GM21515 (cell line): ENCODE measurements around the gene GRM2.
"Not testable (repeated sequence)": the region's sequence is repeated elsewhere in the genome, so short reads cannot be mapped to it uniquely, and the experiment has no call there.

ENCODE experiments used
- ATAC-seq: cut with Tn5 transposase; IDR thresholded peaks from one replicate; pipeline ENCODE4 v1.9.1; 2021; ENCODE audit not compliant: unreplicated experiment

Gene GRM2

DNA sequence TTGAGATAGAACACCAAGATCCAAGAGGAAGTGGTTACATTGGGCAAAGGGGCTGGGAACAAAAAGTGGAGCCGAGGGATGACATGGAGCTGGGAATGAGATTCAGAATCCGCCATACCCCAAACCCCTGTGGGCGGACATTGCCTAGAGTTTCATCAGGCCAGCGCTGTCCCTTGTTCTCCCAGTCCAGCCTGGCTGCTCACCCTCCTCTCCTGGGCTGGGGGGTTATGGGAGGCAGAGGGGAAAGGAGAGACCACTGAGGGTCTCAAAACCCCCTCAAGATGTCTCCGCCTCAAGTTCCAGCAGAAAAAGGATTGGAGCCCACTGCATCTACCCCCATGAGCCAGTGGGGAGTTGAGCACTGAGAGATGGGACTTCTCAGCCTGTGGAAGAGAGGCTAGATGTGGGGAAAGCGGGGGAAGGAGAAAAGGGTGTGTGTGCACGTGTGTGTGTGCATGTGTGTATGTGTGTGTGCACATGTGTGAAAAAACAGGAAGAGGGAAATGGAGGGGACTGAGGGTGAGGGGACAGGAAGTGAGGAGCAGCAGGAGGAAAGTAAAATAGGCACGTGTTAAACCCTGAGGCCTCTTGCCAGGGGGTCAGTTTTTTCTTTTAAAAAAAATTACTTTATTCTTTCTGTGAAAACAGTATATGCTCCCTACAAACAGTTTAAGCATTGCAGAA, 14.3 kb downstream of the GRM2 start:
- ATAC-seq, result no peak

DNA sequence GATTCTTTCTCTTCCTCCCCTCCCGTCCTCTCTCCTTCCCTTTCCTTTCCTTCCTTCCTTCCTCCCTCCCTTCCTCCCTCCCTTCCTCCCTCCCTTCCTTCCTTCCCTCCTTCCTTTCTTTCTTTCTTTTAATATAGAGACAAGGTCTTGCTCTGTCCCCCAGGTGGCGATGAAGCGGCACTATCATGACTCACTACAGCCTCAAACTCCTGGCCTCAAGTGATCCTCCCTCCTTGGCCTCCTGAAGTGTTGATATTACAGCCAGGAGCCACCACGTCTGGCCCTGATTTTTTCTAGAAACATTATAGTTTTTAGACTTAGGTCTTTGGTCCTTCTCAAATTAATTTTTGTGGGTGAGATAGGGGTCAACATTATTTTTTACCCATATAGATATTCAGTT, 15.5 kb downstream of the GRM2 start:
- no peak for ATAC-seq

DNA sequence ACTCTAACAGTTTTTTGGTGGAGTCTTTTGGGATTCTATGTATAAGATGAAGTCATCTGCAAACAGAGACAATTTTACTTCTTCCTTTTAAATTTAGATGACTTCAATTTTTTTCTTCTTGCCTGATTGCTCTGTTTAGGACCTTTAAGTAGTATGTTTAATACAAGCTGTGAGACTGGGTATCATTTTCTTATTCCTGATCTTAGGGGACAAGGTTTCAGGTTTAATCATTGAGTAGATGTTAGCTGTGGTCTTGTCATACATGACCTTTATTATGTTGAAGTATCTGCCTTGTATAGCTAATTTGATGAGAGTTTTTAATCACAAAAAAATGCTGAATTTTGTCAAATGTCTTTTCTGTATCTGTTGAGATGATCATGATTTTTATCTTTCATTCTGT, 20.6 kb downstream of the GRM2 start:
- ATAC-seq, result no peak

DNA sequence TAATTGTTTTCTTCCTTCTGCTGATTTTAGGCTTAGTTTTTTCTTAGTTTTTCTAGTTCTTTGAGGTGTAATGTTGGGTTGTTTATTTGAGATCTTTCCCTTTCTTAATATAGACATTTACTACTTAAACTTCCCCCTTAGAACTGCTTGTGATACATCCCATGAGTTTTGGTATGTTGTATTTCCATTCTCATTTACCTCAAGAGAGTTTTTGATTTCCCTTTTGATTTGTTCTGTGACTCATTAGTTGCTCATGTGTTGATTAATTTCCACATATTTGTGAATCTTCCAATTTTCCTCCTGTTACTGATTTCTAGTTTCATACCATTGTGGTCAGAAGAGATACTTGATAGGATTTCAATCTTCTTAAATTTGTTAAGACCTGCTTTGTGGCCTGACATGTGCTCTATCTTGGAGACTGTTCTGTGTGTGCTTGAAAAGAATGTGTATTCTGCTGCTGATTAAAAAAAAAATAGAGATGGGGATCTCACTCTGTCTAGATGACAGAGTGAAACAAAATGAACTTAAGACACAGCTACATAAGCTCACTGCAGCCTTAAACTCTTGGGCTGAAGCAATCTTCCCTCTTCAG, 22.3 kb downstream of the GRM2 start:
- no peak for ATAC-seq

DNA sequence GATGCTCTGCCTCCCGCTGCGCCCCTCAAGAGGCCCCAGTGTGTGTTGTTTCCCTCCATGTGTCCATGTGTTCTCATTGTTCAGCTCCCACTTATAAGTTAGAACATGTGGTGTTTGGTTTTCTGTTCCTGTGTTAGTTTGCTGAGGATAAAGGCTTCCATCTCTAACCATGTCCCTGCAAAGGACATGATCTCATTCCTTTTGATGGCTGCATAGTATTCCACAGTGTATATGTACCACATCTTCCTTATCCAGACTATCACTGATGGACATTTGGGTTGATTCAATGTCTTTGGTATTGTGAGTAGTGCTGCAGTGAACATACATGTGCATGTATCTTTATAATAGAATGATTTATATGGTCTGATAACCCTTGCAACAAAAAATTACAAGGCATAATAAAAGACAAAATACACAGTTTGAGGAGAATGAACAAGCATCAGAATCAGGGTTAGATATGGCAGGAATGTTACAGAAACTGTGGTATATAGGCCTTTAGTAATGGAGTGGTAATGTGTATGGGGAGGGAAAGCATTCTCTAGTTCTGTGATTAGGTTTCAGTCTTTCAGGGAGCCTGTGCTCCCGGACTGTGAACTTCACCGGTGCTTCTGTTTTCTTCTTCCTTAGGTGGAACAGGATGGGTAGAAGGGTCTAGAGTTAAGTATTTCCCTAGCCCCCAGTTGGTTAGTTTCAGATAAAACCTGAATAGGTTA, 27.1 kb downstream of the GRM2 start:
- no peak for ATAC-seq

DNA sequence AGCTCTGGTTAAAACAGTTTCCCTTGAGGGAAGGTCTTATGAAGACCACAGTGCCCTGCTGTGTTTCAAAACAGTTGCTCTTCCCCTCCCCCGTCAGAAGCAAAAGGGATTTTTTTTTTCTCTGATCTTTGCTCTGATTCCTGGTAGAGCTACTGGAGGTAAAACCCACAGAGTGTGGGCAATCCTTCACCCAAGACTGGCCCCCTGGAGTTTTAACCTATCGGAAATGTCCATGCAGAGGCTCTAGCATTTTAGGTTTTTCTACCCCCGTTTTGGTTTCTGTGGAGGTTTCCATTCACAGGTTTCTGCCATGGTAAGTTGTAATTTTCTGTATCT, 27.7 kb downstream of the GRM2 start:
- no peak for ATAC-seq

DNA sequence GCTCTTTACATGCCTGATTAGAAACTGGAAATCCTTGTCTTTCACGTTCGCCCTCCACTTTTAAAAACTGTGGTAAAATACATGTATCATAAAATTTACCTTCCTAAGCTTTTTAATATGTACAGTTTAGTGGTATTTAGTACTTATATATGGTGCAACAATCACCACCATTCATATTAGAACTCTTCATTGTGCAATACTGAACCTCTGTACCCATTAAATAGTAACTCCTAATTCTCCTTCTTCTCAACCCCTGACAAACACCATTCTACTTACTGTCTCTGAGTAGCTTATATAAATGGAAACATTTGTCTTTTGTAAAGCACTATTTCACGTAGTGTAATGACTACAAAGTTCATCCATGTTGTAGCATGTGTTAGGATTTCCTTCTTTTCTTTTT, 28.2 kb downstream of the GRM2 start:
- ATAC-seq, result no peak

DNA sequence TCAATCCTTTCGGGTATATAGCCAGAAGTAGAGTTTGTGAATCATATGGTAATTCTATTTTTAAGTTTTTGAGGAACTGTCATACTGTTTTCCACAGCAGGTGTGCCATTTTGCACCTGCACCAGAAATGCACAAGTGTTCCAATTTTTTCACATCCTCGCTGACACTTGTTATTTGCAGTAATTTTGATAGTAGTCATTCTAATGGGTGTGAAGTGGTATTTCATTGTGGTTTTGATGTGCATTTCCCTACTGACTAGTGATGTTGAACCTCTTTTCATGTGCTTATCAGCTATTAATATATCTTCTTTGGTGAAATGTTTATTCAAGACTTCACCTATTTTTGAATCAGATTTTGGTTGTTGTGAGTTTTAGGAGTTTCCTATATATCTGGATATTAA, 29.1 kb downstream of the GRM2 start:
- ATAC-seq, result no peak

DNA sequence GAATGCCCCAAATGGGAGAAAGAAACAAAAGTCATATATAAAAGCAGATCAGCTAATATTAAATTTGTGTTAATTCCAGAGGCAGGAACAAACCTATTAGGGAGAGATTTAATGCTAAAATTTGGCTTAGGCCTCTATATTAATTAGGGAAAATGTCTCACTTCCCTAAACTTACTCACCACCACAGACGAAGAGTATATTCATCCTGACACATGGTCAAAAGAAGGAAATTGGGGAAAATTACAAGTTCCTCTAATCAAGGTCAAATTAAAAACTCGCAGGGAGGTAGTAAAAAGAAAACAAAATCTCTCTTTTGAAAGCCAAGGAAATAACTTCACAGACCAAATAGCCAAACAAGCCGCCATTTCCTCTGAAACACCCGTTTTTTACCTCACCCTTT, 32.2 kb downstream of the GRM2 start:
- no peak for ATAC-seq

DNA sequence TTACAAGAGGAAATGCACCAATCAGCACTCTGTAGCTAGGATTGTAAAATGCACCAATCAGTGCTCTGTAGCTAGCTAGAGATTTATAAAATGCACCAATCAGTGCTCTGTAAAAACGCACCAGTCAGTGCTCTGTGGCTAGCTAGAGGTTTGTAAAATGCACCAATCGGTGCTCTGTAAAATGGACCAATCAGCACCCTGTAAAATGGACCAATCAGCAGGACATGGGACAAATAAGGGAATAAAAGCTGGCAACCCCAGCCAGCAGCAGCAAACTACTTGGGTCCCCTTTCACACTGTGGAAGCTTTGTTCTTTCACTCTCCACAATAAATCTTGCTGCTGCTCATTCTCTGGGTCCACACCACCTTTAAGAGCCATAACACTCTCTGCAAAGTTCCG, 35.5 kb downstream of the GRM2 start:
- not testable (repeated sequence) for ATAC-seq

DNA sequence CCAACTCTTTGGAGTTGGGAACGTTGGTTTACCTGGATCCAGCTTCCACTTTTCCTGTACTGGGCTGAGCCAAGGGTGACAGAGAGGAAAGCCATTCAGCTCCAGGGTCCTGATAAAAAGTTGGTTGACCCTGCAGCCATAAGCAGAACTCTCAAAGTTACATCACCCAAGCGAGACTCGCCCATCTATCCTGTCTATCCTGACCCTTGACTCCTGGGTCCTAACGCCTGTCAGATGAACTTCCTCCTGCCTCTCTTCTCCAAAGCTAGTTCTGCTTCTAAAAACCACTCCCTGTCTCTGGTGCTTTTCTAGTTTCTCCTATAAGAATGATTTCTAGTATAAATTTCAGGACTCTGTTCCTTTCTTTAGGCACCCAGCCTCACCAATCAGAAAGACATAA, 36.1 kb downstream of the GRM2 start:
- ATAC-seq, result not testable (repeated sequence)

DNA sequence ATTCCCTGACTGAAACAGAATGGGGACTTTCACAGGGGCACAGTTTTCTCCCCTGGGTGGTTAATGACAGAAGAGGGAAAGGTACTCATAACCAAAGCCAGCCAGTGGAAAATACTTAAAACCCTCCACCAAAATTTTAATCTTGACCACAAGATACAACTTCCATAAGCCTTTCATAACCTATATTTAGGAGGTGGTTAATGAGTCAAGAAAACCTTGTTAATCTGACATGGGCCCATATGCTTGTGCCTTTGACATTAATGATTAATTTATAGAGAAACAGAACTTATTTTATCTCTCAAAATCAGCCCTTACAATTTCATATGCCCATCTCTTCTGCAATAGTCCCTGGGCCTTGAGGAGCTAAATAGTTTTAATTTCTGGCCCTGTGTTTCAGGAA, 41.0 kb downstream of the GRM2 start:
- no peak for ATAC-seq

DNA sequence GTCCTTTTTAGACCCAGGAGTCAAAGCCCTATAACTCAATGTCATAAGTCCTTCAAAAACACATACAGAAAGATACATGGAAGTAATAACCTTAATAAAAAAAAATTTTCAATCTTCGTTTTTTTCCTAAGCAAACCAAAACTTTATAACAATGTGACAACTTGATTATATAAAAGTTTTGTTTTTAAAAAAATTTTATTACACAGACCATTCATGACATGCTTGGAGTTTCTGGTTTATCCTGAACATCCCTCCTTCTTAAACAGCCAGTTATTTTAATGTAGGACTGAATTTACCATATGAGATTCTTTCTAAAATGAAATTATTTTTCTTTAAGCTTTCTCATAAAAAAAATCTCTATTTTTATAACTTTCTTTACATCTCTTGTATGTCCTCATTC, 41.5 kb downstream of the GRM2 start:
- ATAC-seq, result no peak

DNA sequence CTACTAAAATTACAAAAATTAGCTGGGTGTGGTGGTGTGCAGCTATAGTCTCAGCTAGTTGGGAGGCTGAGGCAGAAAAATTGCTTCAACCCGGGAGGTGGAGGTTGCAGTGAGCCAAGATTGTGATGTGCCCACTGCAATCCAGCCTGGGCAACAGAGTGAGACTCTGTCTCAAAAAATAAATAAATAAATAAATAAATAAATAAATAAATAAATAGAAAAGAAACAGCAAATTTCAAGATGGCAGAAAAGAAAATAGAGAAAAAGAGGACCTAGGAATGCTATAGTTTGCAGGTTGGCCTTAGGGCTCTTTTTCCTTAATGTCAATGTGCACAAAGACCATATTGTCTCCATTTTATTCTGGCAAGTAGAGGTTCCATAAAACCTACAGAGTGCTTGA, 44.0 kb downstream of the GRM2 start:
- no peak for ATAC-seq

DNA sequence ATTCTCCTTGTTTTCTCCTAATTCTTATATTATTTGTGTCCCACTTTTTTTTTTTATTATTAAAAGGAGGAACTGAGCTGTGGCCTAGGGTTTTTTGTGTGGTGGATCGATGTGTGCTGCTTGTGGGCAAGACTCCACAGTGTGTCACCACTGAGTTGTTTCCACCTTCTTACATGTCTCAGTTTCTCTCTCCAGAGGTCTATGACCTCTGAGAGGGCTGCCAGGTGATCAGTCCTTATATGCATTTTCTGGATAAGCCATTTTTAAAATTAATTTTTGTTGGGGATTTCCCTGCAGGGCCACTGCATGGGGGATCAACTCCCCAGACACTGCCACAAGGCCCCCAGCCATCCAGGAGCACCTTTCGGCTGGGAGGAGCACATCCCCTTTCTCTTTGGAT, 44.4 kb downstream of the GRM2 start:
- no peak for ATAC-seq

DNA sequence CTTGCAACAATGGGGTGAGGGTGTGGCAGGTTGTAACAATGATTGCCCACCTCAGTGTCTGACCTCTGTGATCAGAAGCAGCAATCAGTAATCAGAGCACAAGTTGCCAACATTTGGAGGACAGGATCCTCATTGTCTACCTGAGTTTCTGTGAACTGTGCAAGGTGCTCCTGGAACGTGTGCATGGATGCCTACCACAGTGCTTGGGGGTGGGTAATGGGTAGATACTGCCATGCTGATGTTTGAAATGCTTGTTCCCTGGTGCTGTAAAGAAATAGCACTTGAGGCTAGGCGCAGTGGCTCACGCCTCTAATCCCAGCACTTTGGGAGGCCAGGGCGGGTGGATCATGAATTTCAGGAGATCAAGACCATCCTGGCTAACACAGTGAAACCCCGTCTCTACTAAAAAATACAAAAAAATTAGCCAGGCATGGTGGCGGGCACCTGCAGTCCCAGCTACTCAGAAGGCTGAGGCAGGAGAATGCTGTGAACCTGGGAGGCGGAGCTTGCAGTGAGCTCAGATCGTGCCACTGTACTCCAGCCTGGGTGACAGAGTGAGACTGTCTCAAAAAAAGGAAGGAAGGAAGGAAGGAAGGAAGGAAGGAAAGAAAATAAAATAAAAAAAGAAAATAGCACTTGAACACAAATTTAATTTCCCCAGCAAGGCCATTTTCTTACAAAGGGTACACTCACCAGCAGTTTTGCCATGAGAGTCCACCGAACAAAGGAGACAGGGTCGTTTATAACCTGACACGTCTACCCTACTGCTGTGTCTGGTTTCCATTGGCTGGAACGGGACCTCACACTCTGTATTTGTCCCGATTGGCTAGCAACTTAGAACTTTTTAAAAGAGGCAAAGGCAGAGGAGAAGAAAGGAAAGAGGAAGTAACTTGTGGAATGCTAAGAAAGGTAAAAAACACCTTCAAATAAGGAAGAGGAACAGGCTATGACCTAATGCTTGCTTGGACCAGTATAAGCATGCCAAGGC, 47.2 kb downstream of the GRM2 start:
- not testable (repeated sequence) for ATAC-seq

DNA sequence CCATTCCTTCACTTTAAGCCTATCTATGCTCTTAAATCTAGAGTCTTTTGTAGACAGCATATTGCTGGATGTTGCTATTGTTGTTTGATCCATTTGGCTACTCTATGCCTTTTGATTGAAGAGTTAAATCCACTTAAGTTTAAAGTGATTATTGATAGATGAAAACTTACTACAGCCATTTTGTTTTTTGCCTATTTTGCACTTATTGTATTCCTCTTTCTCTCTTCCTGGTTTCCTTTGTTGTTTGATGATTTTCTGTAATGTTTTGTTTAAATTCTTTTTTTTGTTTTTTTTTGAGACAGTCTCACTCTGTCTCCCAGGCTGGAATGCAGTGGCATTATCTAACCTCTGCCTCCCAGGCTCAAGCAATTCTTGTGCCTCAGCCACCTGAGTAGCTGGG, 52.3 kb downstream of the GRM2 start:
- no peak for ATAC-seq
